ENCODE data around the gene POLR2E. TPM values are rescaled to one million over a fixed set of nuclear protein-coding genes. Genes with fewer than 3 reads are reported as not detected.

The POLR2E gene
- total and polyA plus RNA-seq, 10 of the 15 experiments (the other 5 are each of a cell fraction or from before 2014, with no cell fraction given) = 4.0 to 487 (median 200) TPM

GRCh38 chr19:1070931-1071791 lies 24.0 kb downstream of the POLR2E start:
- Histone ChIP-seq H3K4me1 (ENCODE audit: control insufficient read depth, insufficient read depth, low read length) (peaks cover 23% of the 10 kb centered on the region), H2AFZ (ENCODE audit: control insufficient read depth, low read depth, low read length) (no peak overlapping the region), H3K79me2 (ENCODE audit: control insufficient read depth, insufficient read depth, low read length) (peaks cover 49% of the 10 kb centered on the region), H3K27me3 (replicated peaks in 1 of 2; ENCODE audit: control insufficient read depth in 2 of 2, insufficient read depth in 2 of 2, low read length in 1 of 2) (no peaks in the 10 kb centered on the region), H3K27ac (ENCODE audit: control insufficient read depth, insufficient read depth) (no peak overlapping the region), H3K4me3 (no peak overlapping the region), H3K9ac (ENCODE audit: control insufficient read depth, insufficient read depth, low read length) (no peak overlapping the region), H4K20me1 (ENCODE audit: control insufficient read depth, insufficient read depth) (no peaks in the 10 kb centered on the region), H3K4me2 (ENCODE audit: control insufficient read depth, insufficient read depth) (peak overlapping the region; percentile 30; the same call in 1 of the 2 replicates), H3K9me3 (replicated peaks; ENCODE audit: control insufficient read depth, insufficient read depth, low read length) (no peaks in the 10 kb centered on the region; the same call in 2 of the 3 replicates), H3K36me3 (ENCODE audit: control insufficient read depth in 2 of 2, insufficient read depth in 2 of 2, low read length in 1 of 2) (peaks cover 20 to 26% of the 10 kb centered on the region in 2 experiments)
- DNase-seq (ENCODE audit: low read depth, low spot score) (no peak), ATAC-seq (no peak), FAIRE-seq (no peak)
- POLR2A ChIA-PET = no interaction called here
- in situ Hi-C loops (cut with MboI) (no loop called here), intact Hi-C loops (cut with micrococcal nuclease; ENCODE audit: unreplicated experiment) (no loop called here)
- BruUV-seq (replicated peaks) = no TSS peak
- CTCF ChIA-PET = no interaction called here
- RAD21 ChIA-PET (ENCODE audit: unreplicated experiment) = no interaction called here
- SMC1A ChIA-PET (ENCODE audit: uncharacterized antibody, unreplicated experiment) = no interaction called here
- TF ChIP-seq HDAC6 (IDR thresholded peaks at IDR 0.05; ENCODE audit: unreplicated experiment) (no peak), E2F4 (IDR thresholded peaks at IDR 0.05; ENCODE audit: low read depth, low read length) (no peak), CREM (IDR thresholded peaks at IDR 0.05; ENCODE audit: low read depth) (no peak), STAT3 (IDR thresholded peaks at IDR 0.05; ENCODE audit: low read depth, low read length) (no peak), NR2C1 (IDR thresholded peaks at IDR 0.05) (no peak), PBX3 (IDR thresholded peaks at IDR 0.05; ENCODE audit: insufficient replicate concordance, low read depth, low read length) (no peak), NRF1 (conservative IDR thresholded peaks at IDR 0.05; ENCODE audit: low read depth, low read length) (no peak), IKZF1 (conservative IDR thresholded peaks at IDR 0.05) (no peak), NR2F1 (conservative IDR thresholded peaks at IDR 0.05) (no peak)
- WGBS (ENCODE audit: insufficient coverage, insufficient replicate concordance, low lambda C conversion rate, missing lambda C conversion rate) = 90% methylated on average over 47 of the region's 99 CpGs

Data from GM12878 (cell line).